ENCODE results near the gene CFAP410. TPM values are rescaled to one million over a fixed set of nuclear protein-coding genes. Genes with fewer than 3 reads are reported as not detected.

The CFAP410 gene
- polyA plus RNA-seq, 1 of the 3 experiments (the other 2 are of a cell fraction) = 18.0 TPM

- no peaks in the 10 kb centered on the region for H3K9me3 ChIP-seq
- H3F3A ChIP-seq (replicated peaks; ENCODE audit: insufficient read depth) = peaks cover 15% of the 10 kb centered on the region
- no peak overlapping the region for H2AFZ ChIP-seq (ENCODE audit: low read depth)
- no peak overlapping the region for H3K27ac ChIP-seq (ENCODE audit: low read depth in 2 of 2, low read length in 1 of 2)
- H3K27me3 ChIP-seq (ENCODE audit: insufficient read depth) = no peaks in the 10 kb centered on the region
- no peaks in the 10 kb centered on the region for H3K9me2 ChIP-seq
- TF ChIP-seq EZH2phosphoT487 (IDR thresholded peaks at IDR 0.05; ENCODE audit: borderline replicate concordance, low read depth) = no peak
- no peak for TF ChIP-seq MAX (IDR thresholded peaks at IDR 0.05; ENCODE audit: low read depth)
- TF ChIP-seq PBX3 (IDR thresholded peaks at IDR 0.05) = no peak
- TF ChIP-seq CTCF (IDR thresholded peaks at IDR 0.05) = no peak
- TF ChIP-seq JUND (IDR thresholded peaks at IDR 0.05) = no peak
- TF ChIP-seq MXI1 (IDR thresholded peaks at IDR 0.05; ENCODE audit: low read depth, low read length) = no peak
- no peak for TF ChIP-seq RAD21 (IDR thresholded peaks at IDR 0.05; ENCODE audit: low read length)
- no peak for TF ChIP-seq REST (IDR thresholded peaks at IDR 0.05; ENCODE audit: low read depth, low read length)
- no peak for TF ChIP-seq FOXM1 (IDR thresholded peaks at IDR 0.05; ENCODE audit: low read depth)
- TF ChIP-seq YY1 (IDR thresholded peaks at IDR 0.05; ENCODE audit: low read depth) = no peak
- no peak for TF ChIP-seq IRF3 (IDR thresholded peaks at IDR 0.05; ENCODE audit: low read depth, low read length)
- no peak overlapping the region for H3K4me3 ChIP-seq (ENCODE audit: low read depth in 2 of 2, low read length in 1 of 2)
- ChIA-PET CTCF (interaction anchor here (1.0 to 1.9 kb wide), 5 partner anchors 10 to 459 kb away, joined by 3 to 7 read pairs (median 3); no protein-coding TSS in a partner anchor), POLR2A (no interaction called here)
- H3K9ac ChIP-seq = no peak overlapping the region
- H4K20me1 ChIP-seq (ENCODE audit: insufficient read depth) = no peaks in the 10 kb centered on the region
- no peaks in the 10 kb centered on the region for H3K79me2 ChIP-seq (ENCODE audit: insufficient read depth)
- H3K4me1 ChIP-seq (ENCODE audit: control insufficient read depth in 1 of 2, insufficient read depth in 2 of 2, low read depth in 1 of 2, low read length in 1 of 2) = peaks cover 0 to 7% of the 10 kb centered on the region in 2 experiments; a peak in 1 of 4 replicates
- 93% methylated on average over 13 of the region's 26 CpGs for WGBS (ENCODE audit: low lambda C conversion rate)
- H3K4me2 ChIP-seq = no peak overlapping the region
- DNase-seq = no peak
- H3K36me3 ChIP-seq (replicated peaks in 1 of 2; ENCODE audit: control insufficient read depth in 1 of 2, insufficient read depth in 2 of 2, low read length in 1 of 2) = peaks cover 0 to 12% of the 10 kb centered on the region in 2 experiments
Measured at GRCh38 chr21:44334329-44335030, 4.7 kb downstream of the CFAP410 start.
